HCT116 (cell line): Measurements from ENCODE around the gene C1orf105.

Experiments
- ATF3 ChIP-seq: IDR thresholded peaks from 2 replicates; pipeline ENCODE4 v1.6.1; 2012
- CTCF ChIP-seq, 3 experiments: fragments of 200-600 bp in 1 of 3; sonication (generic) in 1 of 3; IDR thresholded peaks in 2 of 3; conservative IDR thresholded peaks in 1 of 3; 2 replicates each; pipeline ENCODE4 v1.5.1; 2012 to 2017; ENCODE audit warnings: low read depth in 2 of 3, low read length in 2 of 3, antibody characterized with exemption in 1 of 3, borderline replicate concordance in 1 of 3, control low read depth in 1 of 3, mild to moderate bottlenecking in 1 of 3, mixed read lengths in 1 of 3, mixed run types in 1 of 3, moderate library complexity in 1 of 3; ENCODE audit not compliant: insufficient read depth in 1 of 3
- ELF1 ChIP-seq: IDR thresholded peaks from 2 replicates; pipeline ENCODE4 v1.6.1; 2012; ENCODE audit warnings: low read depth, borderline replicate concordance
- EZH2 ChIP-seq: fragments of 200-600 bp; sonication (generic); IDR thresholded peaks from 2 replicates; pipeline ENCODE4 v1.6.1; 2017; ENCODE audit warnings: antibody characterized with exemption, mixed run types
- EZH2phosphoT487 ChIP-seq: fragments of 200-600 bp; IDR thresholded peaks from 2 replicates; pipeline ENCODE4 v1.6.1; 2018; ENCODE audit warnings: antibody characterized with exemption, borderline replicate concordance
- POLR2A ChIP-seq: IDR thresholded peaks from 2 replicates; pipeline ENCODE4 v1.7.0; 2011; ENCODE audit warnings: borderline replicate concordance; ENCODE audit not compliant: insufficient read depth, insufficient read length; ENCODE audit errors: extremely low read depth
- POLR2AphosphoS5 ChIP-seq: IDR thresholded peaks from 2 replicates; pipeline ENCODE4 v1.6.1; 2011; ENCODE audit warnings: mild to moderate bottlenecking, low read depth, low read length, moderate library complexity
- REST ChIP-seq: IDR thresholded peaks from 2 replicates; pipeline ENCODE4 v1.6.1; 2012; ENCODE audit warnings: low read depth
- SIN3A ChIP-seq: IDR thresholded peaks from 2 replicates; pipeline ENCODE4 v1.6.1; 2012; ENCODE audit warnings: low read depth
- SP1 ChIP-seq: IDR thresholded peaks from 2 replicates; pipeline ENCODE4 v1.6.1; 2012; ENCODE audit warnings: low read depth

GRCh38 chr1:172388490-172388889, 32.0 kb upstream of the C1orf105 start:
- TF ChIP-seq POLR2A (no peak), ATF3 (no peak), EZH2phosphoT487 (no peak), CTCF (IDR thresholded peaks at IDR 0.05 in 2 of 3, conservative IDR thresholded peaks at IDR 0.05 in 1 of 3; ENCODE audit: borderline replicate concordance in 1 of 3, insufficient read depth in 1 of 3, low read depth in 2 of 3, low read length in 2 of 3) (no peak), SIN3A (no peak), REST (no peak), EZH2 (no peak), SP1 (no peak), ELF1 (no peak), POLR2AphosphoS5 (no peak)
